ENCODE data around the gene ZFYVE28.
A peak's percentile ranks its signal among the peaks of the same experiment; 100 is the strongest.

Gene ZFYVE28

DNA sequence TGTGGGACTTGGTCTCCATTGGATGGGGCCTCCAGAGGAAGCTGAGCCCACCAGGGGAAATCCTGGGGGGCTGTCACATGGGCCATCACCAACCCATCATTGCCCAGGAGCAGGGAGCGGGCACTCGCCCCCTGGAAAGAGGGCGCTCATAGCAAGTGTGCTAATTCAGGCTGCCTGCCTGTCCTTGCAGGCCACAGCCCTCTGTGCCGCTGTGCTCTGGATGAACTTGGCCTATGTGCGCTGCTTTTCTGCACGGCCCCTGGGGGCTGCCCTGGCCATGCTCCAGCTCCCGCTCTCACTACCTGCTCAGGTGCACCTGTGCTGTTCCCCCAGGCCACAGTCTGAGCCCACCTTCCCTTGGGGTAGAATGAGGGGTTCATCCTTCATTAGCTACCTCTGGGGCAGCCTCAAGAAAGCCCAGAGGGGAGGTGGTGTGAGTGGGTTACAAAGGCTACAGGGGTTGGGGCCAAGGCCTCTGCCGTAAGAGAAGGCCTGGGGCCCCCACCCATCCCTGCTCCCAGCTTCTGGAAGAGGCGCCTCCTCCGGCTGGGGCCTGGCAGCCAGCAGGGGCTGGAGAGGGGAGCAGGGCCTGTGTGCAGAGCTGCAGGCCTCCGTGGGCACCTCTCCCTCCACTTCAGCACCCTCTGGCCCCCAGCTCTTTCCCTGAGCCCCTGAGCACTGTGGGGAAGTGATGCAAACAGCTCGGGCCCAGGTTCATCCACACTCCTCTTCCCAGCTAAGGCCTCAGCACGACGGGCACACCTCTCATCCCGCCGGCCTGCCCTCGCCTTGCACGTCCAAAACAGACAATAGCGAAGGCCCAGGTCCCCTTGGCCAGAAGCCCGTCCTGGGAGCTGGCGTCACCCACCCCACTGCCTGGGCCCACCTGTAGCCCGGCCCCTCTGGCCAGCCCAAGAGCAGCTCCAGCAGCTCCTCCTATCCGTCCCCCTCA is 9.2 kb upstream of the ZFYVE28 start:
- no peak for DNase-seq

DNA sequence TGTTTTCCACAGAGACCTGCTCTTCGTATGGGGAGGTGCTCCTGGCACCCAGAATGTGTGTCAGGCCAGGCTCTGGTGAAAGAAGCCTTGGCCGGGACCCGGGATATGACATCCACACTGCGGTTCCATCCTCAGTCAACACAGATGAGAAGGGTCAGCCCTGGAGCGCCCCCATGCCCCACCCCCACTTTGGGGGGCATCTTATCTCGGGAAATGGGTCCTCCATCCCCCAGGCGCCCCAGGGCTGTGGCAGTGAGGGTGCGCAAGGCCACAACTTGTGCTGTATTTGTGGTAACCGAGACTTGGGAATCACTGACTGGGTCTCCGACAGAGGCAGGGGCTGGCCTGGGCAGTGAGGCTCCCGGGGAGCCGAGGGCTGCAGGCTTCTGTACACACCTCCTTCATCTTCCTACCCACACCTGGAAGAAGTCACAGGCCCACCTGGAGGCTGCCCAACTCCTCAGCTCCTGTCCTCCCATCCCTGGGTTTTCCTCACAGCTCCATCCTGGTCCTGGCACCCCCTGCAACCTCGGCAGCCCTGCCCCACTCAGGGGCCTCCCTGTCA is 8.3 kb upstream of the ZFYVE28 start:
- no peak for DNase-seq

DNA sequence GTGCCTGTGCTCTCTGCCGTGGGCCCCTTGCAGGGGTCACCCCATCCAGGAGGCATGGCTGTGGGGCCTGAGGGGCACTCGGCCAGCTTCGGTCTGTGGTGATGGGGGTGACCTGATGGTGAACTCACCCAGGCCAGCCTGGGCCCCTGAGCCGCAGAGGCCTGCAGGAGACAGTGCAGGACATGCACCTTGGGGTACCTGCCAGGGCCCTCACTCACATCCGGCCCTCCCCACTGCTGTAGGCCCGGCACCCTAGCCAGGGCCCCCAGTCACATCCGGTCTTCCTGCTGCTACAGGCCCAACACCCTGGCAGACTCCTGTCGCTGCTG is 7.6 kb upstream of the ZFYVE28 start:
- DNase-seq = no peak

DNA sequence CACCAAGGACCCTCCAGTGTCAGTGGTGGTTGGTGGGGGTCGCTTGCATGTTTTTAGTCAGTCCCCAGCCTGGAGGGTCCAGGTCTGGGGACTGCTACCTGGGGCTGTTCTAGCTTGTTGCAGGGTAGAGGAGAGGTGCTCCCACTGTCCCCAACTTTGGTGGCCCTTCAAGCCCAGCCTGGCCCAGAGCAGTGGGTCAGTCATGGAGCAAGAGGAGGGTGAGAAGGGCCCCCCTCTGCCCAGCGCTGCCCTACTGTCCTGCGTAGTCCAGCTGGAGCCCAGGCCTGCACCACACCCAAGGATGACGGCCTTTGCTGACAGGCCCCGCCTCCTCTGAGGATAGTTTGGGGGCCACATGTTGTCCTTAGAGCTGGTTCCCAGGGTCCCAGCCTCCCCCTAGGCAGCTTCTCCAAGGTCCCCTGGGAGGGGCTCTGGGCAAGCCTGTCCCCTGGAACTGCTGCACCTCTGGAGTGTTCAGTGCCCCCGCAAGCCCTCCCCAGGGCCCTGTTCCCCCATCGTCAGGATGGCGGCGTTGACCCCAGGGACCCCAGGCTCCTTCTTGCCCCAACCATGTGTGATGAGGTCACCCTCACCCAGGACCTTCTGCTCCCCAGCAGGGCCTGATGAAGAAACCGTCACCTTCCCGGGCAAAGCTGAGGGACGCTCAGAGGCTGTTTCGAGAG is 7.1 kb upstream of the ZFYVE28 start:
- no peak for DNase-seq

DNA sequence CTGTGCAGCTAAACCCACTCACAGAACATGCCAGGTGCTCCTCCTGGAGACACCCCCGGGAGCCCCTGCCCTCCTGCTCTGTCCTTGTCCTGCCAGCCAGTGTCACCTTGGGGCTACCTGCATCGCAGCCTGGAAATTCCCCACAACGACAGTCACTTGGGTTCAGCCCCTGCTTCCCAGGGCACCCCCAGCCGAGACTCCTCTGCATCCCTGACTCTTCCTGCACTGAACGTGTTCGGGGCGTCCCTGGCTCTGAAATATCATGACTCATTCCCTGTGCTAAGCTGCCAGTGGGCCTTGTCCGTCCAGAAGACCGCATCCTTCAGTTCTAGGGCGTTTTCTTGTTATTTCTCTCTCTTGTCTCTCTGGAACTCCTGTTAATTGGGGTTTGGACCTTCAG is 6.1 kb upstream of the ZFYVE28 start:
- no peak for DNase-seq

DNA sequence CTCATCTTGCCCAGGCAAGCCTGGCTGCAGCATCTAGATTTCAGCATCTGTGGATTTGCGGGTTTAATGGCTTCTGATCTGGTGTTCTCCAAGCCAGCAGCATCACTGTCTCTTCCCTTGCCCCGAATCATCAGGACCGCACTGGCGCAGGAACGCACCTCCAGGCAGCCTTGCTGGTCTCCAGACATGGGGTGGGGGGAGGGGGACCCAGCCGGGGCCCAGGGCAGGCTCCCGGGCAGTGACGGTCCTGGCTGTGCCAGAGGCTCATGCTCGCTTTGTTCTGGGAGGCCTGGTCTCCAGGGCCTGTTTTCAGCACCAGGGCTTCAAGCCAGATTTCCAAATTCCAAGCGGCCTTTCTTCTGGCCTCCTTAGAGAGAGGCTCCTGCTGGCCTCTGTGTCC is 5.2 kb upstream of the ZFYVE28 start:
- DNase-seq = no peak

DNA sequence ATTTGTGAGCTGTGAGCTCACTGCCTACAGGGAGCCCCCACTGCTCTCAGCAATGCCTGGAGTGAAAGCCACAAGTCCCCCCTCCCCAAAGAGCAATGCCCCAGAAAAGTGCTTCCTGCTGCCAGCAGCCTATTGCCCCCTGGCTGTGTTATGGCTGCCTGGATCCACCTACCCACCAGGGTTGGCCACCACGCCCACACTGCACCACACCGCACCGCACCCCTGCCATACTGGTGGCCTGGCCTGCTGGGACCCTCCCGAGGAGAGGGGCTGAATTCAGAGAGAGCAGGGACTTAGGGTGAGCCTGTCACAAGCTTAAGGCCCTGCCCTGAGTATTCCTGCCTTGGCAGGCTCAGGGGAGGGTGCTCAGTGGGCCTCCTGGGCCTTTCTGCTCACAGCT is 4.6 kb upstream of the ZFYVE28 start:
- DNase-seq = no peak

DNA sequence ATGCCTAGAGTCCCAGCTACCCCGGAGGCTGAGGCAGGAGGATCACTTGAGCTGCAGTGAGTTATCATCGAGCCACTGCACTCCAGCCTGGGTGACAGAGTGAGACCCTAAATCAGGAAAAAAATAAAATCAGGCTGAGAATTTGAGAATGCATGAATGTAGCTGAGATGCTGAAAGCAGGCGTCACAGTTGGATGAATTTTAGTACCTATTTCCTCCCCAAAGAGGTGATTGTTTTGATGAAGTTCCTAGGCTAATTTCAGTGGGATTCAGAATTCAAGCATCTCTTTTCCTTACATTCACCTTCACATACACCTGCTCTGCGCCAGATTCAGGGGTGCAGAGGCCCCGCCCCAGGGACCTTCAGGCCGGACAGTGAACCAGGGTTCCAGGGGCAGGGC is 3.5 kb upstream of the ZFYVE28 start:
- no peak for DNase-seq

DNA sequence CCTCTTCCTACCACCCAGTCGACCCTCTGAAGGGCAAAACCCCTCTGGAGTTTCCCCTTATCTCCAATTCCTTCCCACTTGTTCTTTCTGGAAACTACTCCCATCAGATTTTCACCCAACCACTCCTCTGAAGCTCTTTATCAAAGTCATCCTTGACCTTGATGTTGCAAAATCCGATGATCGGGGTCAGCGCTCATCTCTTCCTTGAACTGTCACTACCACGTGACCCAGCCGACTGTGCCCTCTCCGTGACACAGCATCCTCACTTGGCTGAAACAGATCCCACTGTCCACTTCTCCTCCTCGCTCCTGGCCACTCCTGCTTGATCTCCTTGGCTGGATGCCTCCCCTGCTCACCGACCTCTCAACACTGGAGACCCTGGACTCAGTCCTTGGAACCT is 1.4 kb upstream of the ZFYVE28 start:
- no peak for DNase-seq

DNA sequence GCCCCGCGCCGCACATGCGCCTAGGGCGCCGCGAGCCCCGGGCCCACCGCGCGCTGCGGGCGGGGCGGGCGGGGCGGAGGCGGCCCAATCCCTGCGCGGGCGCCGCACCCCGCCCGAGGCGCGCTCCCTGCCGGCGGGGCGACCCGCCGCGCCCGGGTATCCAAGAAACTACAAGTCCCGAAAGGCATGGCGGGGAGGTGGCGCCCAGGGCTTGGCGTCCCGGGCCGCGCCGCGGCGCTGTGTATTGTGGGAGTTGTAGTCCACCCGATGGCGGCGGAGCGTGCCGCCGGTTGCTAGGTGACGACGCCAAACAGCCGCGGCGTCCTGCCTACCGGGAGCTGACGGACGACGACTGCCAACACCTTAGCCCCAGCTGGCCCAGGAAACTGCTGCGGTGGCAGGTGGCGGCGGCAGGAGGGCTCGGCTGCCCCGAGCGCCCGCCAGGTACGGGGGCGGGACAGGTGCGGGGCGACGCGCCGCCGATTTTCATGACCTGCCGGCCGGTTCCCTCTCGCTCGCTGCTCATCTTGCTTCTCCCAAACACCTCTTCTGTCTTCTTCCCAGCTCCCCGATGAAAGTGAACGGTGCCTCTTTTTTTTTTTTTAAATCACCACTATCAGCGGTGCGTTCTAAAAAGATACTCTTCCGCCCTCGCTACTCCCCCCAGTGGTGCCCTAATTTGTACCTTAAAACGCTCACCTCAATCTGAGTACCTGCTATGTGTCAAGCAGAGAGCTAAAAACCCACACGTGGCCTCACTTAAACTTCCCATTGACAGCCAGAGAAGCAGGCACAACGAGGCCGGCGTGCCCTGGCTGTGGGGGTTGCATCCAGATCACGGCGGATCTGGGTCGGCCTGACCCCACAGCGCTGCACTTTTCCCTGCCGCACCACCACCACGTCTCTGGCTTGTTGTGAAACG is 466 bp upstream of the ZFYVE28 start, which contains the start of gene CFAP99:
Gene CFAP99 (plus strand): TSS at position 306 of the 922 bp plus-strand sequence.
- DNase-seq = peak; percentile 71

DNA sequence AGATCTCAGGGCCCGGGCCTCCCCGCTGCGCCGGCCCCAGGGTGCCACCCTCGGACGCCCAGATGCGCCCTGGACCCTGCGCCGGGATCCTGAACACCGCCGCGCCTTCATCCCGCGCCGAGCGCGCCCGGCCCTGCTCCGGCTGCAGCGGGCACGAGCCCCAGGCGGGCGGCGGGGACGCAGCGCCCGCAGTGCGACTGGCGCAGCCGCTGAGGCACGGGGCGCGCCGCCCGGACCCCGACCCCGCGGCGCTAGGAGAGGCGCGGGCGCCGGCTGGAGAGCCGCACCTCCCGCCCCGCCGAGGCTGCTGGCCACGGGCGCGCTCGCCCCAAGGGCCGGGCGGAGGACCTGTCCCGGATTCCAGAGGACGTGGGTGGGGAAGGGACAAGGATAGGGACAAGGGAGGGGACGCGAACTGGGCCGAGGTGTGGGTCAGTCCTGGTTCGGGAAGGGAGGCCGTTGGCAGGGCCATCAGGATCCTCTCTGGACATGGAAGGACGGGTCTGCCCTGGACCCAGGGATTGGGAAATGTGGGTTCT is 1.1 kb downstream of the ZFYVE28 start:
- no peak for DNase-seq

DNA sequence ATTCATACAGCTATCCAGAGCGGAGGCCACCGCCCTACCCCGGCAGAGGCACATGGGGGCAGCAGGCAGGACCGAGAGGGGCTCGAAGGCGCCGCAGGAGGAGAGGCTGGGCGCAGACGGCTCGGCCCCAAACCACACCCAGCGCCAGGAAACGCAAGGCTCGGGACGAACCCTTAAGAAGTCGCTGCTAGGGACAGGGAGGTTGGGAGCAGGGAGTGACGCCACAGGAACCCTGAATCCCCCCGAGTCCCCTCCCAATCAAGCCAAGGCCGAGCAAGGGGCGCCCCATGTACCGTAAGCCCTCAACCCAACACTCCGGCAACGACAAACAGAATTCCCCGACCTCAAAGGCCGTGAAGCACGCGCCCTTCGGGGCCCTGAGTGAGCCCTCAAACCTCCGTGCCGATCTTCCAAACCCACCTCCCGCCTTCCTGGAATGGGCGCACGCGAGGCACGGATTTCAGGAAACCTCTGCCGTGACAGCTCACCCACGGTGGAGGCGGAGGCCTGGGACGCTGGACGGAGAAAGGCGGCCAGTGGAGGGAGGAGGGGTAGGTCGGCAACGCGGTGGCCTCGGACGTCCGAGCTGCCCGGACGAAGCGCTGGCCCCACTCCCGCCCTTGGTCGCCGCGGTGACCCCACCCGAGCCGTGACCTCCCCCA is 1.8 kb downstream of the ZFYVE28 start:
- no peak for DNase-seq

DNA sequence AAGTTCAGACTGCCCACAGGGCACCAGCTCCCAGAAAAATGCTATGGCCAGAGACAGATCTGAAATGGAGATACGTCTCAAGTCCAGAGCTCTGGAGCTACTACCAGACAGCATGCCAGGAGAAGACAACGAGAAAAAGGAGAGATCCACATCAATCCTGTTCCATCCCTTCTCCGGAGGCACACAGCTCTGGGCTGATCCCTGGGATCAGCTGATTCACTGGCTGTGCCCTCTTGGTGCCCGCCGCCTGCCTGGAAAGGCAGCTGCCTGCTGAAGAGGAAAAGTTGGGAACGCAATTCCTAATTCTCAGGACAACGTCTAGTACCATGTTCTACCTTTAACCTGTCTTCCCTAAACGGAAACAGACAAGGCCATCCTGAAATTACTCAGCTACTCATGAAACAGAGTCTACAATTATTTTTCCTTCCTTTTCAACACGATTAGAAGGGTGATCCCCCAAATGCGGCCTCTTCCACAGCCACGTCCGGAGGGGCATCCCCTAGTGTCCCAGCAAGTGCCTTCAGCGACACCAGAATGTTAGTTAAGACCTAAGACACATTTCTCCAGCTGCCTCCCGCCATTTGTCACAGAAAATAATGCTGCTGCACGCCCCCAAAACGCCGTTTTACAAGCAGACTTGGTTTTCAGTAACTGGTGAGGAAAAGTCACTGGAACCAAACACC is 2.4 kb downstream of the ZFYVE28 start:
- no peak for DNase-seq

DNA sequence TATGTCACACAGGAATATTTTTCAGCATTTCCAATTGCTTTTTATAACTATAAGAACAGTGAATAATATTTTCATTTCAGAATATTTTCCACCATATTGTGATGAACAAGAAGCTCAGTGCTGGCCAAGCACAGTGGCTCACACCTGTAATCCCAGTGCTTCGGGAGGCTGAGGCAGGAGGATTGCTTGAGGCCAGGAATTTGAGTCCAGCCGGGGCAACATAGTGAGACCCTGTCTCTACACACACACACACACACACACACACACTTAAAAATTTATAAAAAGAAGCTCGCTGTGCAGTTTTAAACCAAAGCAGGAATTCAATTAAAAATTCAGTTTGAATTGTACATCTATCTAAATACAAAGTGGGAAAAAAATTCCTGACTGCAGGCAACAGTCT is 3.2 kb downstream of the ZFYVE28 start:
- no peak for DNase-seq

DNA sequence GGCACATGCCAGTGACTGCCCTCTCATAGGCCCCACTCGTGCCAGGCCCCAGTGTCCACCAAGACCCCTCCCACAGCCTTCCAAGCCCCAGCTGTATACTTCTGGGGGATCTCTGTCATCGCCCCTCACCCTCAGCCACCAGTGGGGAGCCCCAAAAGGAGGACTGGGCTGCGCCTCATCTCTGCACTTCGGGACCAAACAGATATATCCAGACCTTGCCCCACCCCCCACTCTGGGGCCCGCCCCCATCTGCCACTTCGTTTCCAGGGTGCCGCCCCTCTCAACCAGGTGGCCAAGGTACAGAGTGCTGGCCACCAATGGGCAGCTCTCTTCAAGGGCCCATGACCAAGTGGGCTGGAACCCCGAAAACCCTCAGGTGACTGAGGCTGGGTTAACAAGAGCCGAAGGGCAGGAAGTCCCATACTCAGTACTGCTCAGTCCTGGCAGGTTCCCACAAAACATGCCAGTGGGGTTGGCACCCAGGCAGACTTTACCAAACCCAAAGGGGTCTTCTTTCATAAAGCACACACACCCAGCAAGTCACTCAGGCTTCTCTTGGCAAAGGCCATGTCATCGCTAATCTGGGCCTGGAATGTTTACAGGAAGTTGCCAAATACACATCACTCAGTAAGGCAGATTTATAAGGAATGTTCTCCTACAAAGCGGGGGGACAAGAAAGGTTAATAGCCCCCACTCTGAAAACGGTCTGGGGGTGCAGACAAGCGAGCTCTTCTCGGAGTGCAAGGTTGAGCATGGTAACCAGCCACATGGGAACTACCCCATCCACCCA is 4.4 kb downstream of the ZFYVE28 start:
- no peak for DNase-seq

DNA sequence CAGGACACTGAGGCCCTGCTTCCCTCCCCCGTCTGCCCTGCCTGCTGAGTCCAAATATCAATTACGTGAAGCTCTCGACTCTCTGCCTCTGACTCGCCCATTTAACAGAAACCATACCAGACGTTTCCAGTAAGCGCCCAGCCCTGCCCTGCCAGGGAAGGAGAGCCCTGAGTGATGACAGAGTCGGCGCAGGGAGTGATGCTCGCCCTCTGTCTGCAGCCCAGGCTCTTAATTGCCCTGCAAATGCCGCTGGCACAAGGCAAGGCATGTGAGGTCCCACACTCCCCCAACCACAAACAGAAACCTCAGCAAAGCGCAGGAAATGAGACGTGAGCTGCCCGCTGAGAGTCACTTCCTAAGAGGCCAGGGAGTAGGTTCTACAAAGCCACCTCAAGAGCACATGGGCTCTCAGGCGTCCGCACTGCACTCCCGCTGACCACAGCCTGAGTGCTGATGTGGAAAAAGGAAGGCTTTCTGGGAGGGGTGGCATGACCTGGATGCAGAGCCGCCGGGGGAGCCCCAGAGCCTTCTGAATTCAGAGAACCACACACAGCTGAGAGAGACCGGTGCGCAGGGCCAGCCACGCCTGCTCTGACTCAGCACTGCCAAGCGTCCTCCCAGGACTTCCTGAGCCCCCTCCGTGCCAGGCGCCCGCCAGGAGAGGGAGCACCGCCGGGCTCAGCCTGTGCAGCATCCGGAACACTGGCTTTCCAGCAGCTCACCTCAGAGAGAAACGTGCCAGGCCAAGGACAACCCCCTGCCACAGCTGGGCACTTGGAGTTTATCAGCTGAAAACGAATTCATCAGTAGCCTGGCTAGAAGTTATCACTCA is 5.3 kb downstream of the ZFYVE28 start:
- DNase-seq = peak; percentile 72

DNA sequence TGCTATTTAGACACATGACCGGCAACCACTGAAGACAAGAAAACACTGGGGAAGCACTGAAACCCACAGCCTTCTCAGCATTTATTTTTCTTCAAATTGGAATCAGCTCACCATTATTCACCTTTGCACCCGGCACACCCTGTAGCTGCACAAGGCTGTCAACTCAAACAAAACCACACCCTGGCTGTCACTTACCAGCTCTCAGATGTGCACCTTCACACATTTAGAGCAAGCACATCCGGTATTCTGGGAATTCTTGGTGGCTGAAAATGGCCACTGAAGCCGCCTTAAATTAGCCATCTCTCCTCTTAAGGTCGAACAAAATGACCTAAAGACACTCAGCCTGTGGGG is 5.9 kb downstream of the ZFYVE28 start:
- no peak for DNase-seq

DNA sequence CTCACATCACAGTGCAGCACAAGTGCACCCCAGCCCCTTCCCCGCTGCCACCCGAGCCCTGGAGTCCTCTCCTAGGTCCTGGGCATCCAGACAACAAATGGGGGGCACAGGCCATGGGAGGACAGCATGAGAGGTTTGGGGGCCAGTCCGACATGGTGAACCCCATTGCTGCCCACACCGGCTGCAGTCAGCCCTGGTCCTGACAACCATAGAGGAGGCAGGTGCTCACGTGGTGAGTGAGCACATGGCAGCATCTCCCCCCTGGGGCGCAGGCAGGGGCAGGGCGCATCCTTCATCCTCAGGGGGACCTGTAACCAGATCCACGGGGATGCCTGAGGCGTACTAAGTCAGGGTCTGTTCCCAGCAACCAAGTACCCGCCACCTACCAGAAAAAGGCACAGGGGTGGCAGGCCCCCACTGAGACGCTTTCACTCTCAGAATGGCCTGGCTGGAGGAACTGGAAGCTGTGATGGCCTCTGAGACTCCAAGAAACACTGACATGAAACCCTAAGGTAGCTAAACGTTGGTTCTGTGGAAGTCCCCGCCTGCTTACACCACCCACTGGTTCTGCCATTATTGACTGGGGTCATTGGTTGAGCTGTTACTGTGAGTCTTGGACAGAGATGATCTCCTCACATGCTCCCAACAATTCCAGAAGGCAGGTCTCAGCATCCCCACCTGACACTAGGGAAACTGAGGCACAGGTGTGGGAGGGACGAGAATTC is 6.5 kb downstream of the ZFYVE28 start:
- DNase-seq = no peak

DNA sequence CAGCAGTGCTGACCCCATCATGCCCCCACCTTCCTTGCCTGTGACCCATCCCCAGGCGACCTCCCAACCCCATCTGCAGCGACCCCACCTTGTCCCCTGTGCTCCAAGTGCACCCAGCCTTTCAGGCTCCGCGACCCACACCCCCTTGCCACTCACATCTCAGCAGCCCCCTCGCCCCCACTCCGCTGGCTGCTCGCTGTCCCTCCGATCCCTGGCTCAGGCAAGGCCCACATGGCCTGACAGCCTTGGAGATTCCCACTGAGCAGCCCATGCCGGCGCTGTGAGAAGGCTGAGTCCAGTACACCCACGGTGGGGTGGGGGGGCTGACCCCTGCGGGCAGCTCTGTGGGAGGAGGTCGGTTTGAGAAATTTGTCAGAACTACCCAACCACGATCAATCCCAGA is 9.1 kb downstream of the ZFYVE28 start:
- DNase-seq = no peak
